Measurements from ENCODE around the gene CSF2.

The CSF2 gene

GRCh38 chr5:132054697-132055440, 18.7 kb upstream of the CSF2 start:
- FAIRE-seq (no peak), DNase-seq (ENCODE audit: insufficient read length, low spot score) (no peak)

- FAIRE-seq (no peak), DNase-seq (ENCODE audit: insufficient read length, low spot score) (no peak)
Measured at GRCh38 chr5:132055441-132055807, 18.2 kb upstream of the CSF2 start.

GRCh38 chr5:132055808-132056609, 17.6 kb upstream of the CSF2 start:
- FAIRE-seq (no peak), DNase-seq (ENCODE audit: insufficient read length, low spot score) (no peak)

- DNase-seq (ENCODE audit: insufficient read length, low spot score) (no peak), FAIRE-seq (no peak)
Measured at GRCh38 chr5:132056610-132057497, 16.7 kb upstream of the CSF2 start.

GRCh38 chr5:132057498-132058255, 15.9 kb upstream of the CSF2 start:
- FAIRE-seq: no peak
- DNase-seq (ENCODE audit: insufficient read length, low spot score): no peak

- FAIRE-seq: no peak
Measured at GRCh38 chr5:132058646-132059042, 14.9 kb upstream of the CSF2 start.

GRCh38 chr5:132059043-132059695, 14.4 kb upstream of the CSF2 start:
- no peak for FAIRE-seq
- no peak for DNase-seq (ENCODE audit: insufficient read length, low spot score)

More at GRCh38 chr5:132058646-132059042, 14.9 kb upstream of the CSF2 start:
- DNase-seq (ENCODE audit: insufficient read length, low spot score): no peak

- FAIRE-seq (no peak), DNase-seq (ENCODE audit: insufficient read length, low spot score) (no peak)
Measured at GRCh38 chr5:132059696-132060500, 13.7 kb upstream of the CSF2 start.

- no peak for DNase-seq (ENCODE audit: insufficient read length, low spot score)
- FAIRE-seq: no peak
Measured at GRCh38 chr5:132060501-132061161, 13.0 kb upstream of the CSF2 start, which contains the start of gene IL3. Gene IL3, plus strand, starts transcription at chr5:132060655. Its CDS starts 52 bp downstream, at chr5:132060707.

GRCh38 chr5:132063090-132063911, 10.3 kb upstream of the CSF2 start:
- FAIRE-seq: peak; percentile 40
- DNase-seq (ENCODE audit: insufficient read length, low spot score): peak; percentile 74

GRCh38 chr5:132064140-132064539, 9.4 kb upstream of the CSF2 start:
- FAIRE-seq (no peak), DNase-seq (ENCODE audit: insufficient read length, low spot score) (no peak)

- FAIRE-seq: no peak
- peak; percentile 85 for DNase-seq (ENCODE audit: insufficient read length, low spot score)
Measured at GRCh38 chr5:132064738-132065331, 8.8 kb upstream of the CSF2 start.

- DNase-seq (ENCODE audit: insufficient read length, low spot score): peak; percentile 84
- FAIRE-seq: no peak
Measured at GRCh38 chr5:132065351-132065937, 8.1 kb upstream of the CSF2 start.

GRCh38 chr5:132065951-132066701, 7.5 kb upstream of the CSF2 start:
- DNase-seq (ENCODE audit: insufficient read length, low spot score) (no peak), FAIRE-seq (no peak)

- no peak for DNase-seq (ENCODE audit: insufficient read length, low spot score)
- FAIRE-seq: no peak
Measured at GRCh38 chr5:132066871-132067270, 6.7 kb upstream of the CSF2 start.

- FAIRE-seq (no peak), DNase-seq (ENCODE audit: insufficient read length, low spot score) (no peak)
Measured at GRCh38 chr5:132067451-132067850, 6.1 kb upstream of the CSF2 start.

Data from HTR-8/SVneo (cell line).